GM19397 (cell line): ENCODE results near the gene SYTL4.

Experiments used
- ATAC-seq: cut with Tn5 transposase; IDR thresholded peaks from one replicate; pipeline ENCODE4 v1.9.1; 2021; ENCODE audit warnings: mild to moderate bottlenecking, moderate library complexity; ENCODE audit not compliant: unreplicated experiment

SYTL4 gene

GRCh38 chrX:100649550-100650356 is 82.2 kb downstream of the SYTL4 start:
- ATAC-seq = no peak

- ATAC-seq = no peak
Observed at GRCh38 chrX:100648458-100649417, 83.2 kb downstream of the SYTL4 start.

DNA sequence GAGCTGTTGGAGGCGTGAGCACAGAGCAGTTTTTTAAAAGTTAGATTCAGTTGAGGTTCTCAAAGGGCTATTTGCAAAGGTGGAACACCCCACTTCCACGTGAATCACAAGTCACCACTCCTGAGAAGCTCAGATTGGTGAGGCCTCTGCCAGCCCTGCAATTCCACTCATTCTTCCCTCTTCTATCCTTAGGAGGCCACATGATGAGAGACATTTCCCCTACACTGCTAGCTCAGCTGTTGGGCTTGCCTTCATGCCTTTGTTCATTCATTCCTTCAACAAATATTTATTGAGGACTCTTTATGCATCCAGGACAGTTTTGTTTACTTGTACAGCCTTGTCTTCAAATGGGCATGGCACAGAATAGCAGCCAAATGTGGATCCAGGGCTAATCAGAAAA is 84.2 kb downstream of the SYTL4 start:
- ATAC-seq = no peak

DNA sequence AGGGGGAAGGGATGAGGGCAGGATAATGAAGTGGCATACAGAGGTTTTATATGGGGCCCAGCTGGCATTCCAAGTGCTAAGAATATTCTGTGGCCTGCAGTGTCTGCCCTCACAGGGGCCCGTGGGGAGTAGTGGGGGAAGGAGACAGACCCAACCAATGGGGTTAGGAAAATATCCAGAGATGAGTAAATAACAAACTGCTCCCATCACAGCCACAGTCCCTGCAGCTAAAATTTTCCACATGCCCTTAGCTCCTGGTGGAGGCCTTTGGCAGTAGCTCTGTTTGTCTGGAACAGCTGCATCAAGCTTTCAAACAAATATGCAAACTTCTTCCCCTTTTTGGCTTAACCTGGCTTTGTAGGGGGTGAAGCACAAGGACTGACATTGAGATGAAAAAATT is 84.8 kb downstream of the SYTL4 start:
- no peak for ATAC-seq

GRCh38 chrX:100645106-100645505 is 86.8 kb downstream of the SYTL4 start:
- no peak for ATAC-seq

- ATAC-seq = no peak
Observed at GRCh38 chrX:100643956-100644860, 87.7 kb downstream of the SYTL4 start, which contains the start of gene SRPX2. Gene SRPX2 (plus strand): TSS chrX:100644199. CDS start chrX:100646323, 2,124 bp downstream.

GRCh38 chrX:100643212-100643611 is 88.7 kb downstream of the SYTL4 start:
- no peak for ATAC-seq

DNA sequence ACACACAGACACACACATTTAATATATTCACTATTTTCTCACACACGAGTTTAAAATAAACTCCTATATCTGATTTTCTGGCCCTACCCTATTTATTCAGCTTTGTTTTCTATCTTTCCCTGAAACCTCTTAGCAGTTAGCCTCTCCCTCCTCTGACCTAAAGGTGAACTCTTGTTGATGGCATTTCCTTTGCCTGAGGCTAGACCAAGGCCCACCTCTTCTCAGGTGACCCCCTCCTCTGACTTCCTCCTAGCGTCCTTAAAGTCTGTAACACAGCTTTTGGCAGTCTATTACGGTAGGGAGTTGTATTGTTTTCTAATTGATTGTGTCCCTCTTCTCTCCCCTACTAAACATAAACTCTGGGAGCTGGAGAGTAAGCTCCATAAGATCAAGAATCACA is 89.6 kb downstream of the SYTL4 start:
- no peak for ATAC-seq

DNA sequence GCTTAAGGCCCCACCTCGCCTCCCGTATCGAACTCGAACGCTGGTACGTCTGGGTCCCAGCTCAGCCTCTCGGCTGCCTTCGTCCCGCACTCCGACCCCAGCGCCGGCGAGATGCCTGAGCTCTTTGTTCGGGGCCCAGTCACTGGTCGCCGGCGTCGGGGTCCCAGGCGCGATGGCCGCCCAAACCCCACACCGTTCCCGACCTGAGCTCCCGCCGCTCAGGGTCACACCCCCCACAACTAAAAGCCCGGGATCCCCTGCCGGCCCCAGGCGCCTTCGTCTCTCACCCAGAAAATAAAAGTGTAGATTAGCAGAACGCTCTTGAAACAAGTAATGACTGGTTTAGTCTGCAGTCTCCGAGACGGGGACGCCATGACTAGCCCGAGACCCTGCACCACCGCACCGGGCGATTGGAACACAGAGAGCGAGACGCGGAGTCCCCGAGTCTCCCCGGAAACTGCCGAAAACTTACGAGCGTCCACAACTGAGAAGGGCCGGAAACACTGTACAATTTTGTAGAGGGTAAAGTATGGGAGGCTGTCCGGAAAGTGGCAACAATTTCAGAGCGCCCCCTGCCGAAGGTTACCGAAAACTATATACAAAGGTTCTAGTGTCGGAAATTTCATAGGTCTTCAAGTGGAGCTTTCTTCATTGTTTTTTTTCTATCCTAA is 95.5 kb downstream of the SYTL4 start, which contains the start of gene TSPAN6:
Gene TSPAN6 (minus strand): TSS at position 486 of the 671 bp plus-strand sequence. CDS start 112 bp downstream, at position 374.
- peak; percentile 98 for ATAC-seq

DNA sequence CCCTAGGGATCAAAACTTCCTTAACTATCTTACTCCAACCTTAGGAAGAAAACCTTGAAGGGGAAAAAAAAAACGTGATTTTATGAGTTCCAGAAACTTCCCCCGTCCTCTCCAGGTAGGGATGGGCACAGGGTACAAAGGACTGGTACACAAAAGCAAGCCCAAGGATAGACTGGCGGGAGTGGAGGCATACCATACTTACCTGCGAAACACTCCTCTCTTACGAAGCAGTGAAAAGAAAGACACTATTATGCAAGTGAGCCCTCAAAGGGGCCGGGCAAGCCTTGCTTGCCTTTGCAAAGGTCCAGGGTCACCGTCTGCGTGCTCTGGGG is 96.0 kb downstream of the SYTL4 start:
- no peak for ATAC-seq

DNA sequence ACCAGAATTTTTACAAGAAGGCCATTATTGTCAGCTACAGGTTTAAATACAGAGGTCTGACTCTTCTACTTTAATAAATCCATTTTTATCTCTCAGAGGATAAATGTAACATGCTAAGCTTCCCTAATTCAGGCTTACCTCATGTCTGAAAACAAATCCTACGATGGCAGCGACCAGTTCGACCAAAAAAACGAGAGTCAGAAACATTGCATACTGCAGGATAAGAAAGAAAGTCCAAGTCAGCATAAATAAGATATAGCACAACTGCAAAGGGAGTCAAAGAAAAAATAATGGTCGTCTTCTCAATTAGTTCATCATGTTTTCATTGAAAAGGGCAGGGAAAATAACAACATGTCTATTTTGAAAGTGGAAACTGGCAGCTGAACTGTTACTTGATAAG is 96.9 kb downstream of the SYTL4 start:
- no peak for ATAC-seq

DNA sequence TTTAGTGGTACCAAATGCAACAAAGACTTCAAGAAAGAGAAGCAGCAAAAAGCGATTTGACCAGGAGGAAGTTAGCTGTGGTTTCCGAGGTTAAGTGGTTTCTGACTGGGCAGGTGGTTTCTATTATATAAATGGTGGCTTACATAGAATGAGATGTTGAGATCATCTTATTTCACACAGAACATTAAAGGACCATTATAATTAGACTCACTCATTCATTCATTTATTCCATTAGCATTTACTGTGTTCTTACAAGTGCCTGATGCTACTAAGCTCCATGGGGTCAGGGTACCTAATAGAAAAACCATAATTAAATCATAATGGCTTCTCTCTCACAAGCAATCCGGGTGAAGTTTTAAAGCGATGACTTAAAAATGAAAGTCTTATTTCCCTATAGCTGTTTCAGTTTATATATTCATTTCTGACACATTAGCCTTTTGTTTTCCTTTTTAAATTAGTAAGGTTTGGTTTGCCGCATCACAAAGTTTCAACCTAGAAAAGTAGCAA is 105.9 kb downstream of the SYTL4 start:
- ATAC-seq = peak; percentile 97
